ENCODE data around the gene MICALL2.

MICALL2 gene

GRCh38 chr7:1473864-1474512, 14.7 kb upstream of the MICALL2 start (continued):
- TF ChIP-seq HIC1 (tag by site-specific recombination; IDR thresholded peaks at IDR 0.05) (no peak), ZNF2 (tag by site-specific recombination; IDR thresholded peaks at IDR 0.05) (peak; percentile 89), PBX3 (CRISPR knock-in tag; IDR thresholded peaks at IDR 0.05) (peak; percentile 34; the same call in 1 of the 2 replicates), EGR2 (tag by site-specific recombination; IDR thresholded peaks at IDR 0.05; ENCODE audit: low read depth) (peak; percentile 73), OSR2 (tag by site-specific recombination; IDR thresholded peaks at IDR 0.05) (0 out of 2 replicates have a peak, but pooled peaks have one; percentile 10), SP7 (tag by site-specific recombination; IDR thresholded peaks at IDR 0.05) (peak; percentile 29; the same call in 1 of the 2 replicates), WT1 (tag by site-specific recombination; IDR thresholded peaks at IDR 0.05) (peak; percentile 50; the same call in 1 of the 2 replicates), CTCF (tag by site-specific recombination; IDR thresholded peaks at IDR 0.05) (peak; percentile 94), ZBTB26 (tag by site-specific recombination; optimal IDR thresholded peaks at IDR 0.05) (peak; percentile 29)

GRCh38 chr7:1470901-1471300, 11.6 kb upstream of the MICALL2 start:
- Histone ChIP-seq H3K36me3 (ENCODE audit: control insufficient read depth in 2 of 2, insufficient read depth in 1 of 2, low read length in 2 of 2) (peaks cover 0 to 45% of the 10 kb centered on the region in 2 experiments; a peak in 2 of 3 replicates), H3K4me3 (ENCODE audit: low read depth, low read length) (no peak overlapping the region), H3K4me1 (ENCODE audit: control insufficient read depth, insufficient read depth, low read length) (no peaks in the 10 kb centered on the region; the same call in 1 of the 2 replicates), H3K27ac (ENCODE audit: extremely low read depth, low read depth, low read length) (no peak overlapping the region), H3K9me3 (ENCODE audit: control insufficient read depth, insufficient read depth, low read depth, low read length) (no peaks in the 10 kb centered on the region)
- no peak for TF ChIP-seq ZNF423 (tag by site-specific recombination; IDR thresholded peaks at IDR 0.05)
- no peak for TF ChIP-seq ZSCAN5A (tag by site-specific recombination; IDR thresholded peaks at IDR 0.05)
- CTCF ChIA-PET, result interaction anchor here (0.6 kb wide), 1 partner anchor 39 kb away, joined by 3 read pairs; no protein-coding TSS in a partner anchor
- POLR2A ChIA-PET, result no interaction called here

GRCh38 chr7:1468643-1469298, 9.5 kb upstream of the MICALL2 start:
- CTCF ChIA-PET, result no interaction called here
- H3K27ac ChIP-seq (ENCODE audit: extremely low read depth, low read depth, low read length), result no peak overlapping the region
- H3K4me1 ChIP-seq (ENCODE audit: control insufficient read depth, insufficient read depth, low read length), result no peaks in the 10 kb centered on the region; the same call in 1 of the 2 replicates
- peaks cover 0 to 35% of the 10 kb centered on the region in 2 experiments; a peak in 2 of 3 replicates for H3K36me3 ChIP-seq (ENCODE audit: control insufficient read depth in 2 of 2, insufficient read depth in 1 of 2, low read length in 2 of 2)
- no peaks in the 10 kb centered on the region for H3K9me3 ChIP-seq (ENCODE audit: control insufficient read depth, insufficient read depth, low read depth, low read length)
- no peak overlapping the region for H3K4me3 ChIP-seq (ENCODE audit: low read depth, low read length)
- POLR2A ChIA-PET, result no interaction called here
- peak; percentile 44; the same call in 1 of the 2 replicates for TF ChIP-seq KLF17 (tag by site-specific recombination; IDR thresholded peaks at IDR 0.05)
- TF ChIP-seq KLF1 (tag by site-specific recombination; IDR thresholded peaks at IDR 0.05), result peak; percentile 82
- TF ChIP-seq PATZ1 (tag by site-specific recombination; IDR thresholded peaks at IDR 0.05), result 0 out of 2 replicates have a peak, but pooled peaks have one; percentile 22
- no peak for TF ChIP-seq ZNF23 (tag by site-specific recombination; IDR thresholded peaks at IDR 0.05; ENCODE audit: borderline replicate concordance)
- TF ChIP-seq ZBTB8A (tag by site-specific recombination; IDR thresholded peaks at IDR 0.05), result no peak
- TF ChIP-seq ZNF776 (tag by site-specific recombination; IDR thresholded peaks at IDR 0.05; ENCODE audit: borderline replicate concordance), result no peak
- no peak for TF ChIP-seq HOXD13 (CRISPR knock-in tag; IDR thresholded peaks at IDR 0.05; ENCODE audit: borderline replicate concordance)
- TF ChIP-seq ZNF391 (tag by site-specific recombination; IDR thresholded peaks at IDR 0.05; ENCODE audit: borderline replicate concordance, low read depth), result no peak
- TF ChIP-seq ZSCAN23 (tag by site-specific recombination; IDR thresholded peaks at IDR 0.05), result no peak

All from HEK293 (cell line).